GM12878 (cell line): ENCODE measurements around the gene DHX16. TPM values are rescaled to one million over a fixed set of nuclear protein-coding genes. Genes with fewer than 3 reads are reported as not detected.

ENCODE experiments used
- BACH1 ChIP-seq: fragments of 450-650 bp; IDR thresholded peaks from 2 replicates; pipeline ENCODE4 v1.6.1; 2017; ENCODE audit warnings: mild to moderate bottlenecking, borderline replicate concordance
- BHLHE40 ChIP-seq, 2 experiments: fragments of 450-650 bp in 1 of 2; IDR thresholded peaks; 2 replicates each; pipeline ENCODE4 v1.6.1; 2011 to 2017; ENCODE audit warnings: low read depth in 2 of 2, borderline replicate concordance in 1 of 2, improper control_type of control experiment in 1 of 2, low read length in 1 of 2, mild to moderate bottlenecking in 1 of 2
- CREB1 ChIP-seq: IDR thresholded peaks from 2 replicates; pipeline ENCODE4 v1.6.1; 2012; ENCODE audit warnings: low read depth, mild to moderate bottlenecking, inconsistent platforms
- ELK1 ChIP-seq: IDR thresholded peaks from 2 replicates; pipeline ENCODE4 v1.6.1; 2012; ENCODE audit warnings: low read depth, low read length, improper control_type of control experiment
- FOXK2 ChIP-seq: fragments of 450-650 bp; IDR thresholded peaks from 2 replicates; pipeline ENCODE4 v1.6.1; 2017; ENCODE audit warnings: mild to moderate bottlenecking, moderate library complexity
- GABPA ChIP-seq: IDR thresholded peaks from 2 replicates; pipeline ENCODE4 v1.6.1; 2014; ENCODE audit warnings: antibody characterized with exemption, low read depth, mild to moderate bottlenecking, inconsistent platforms
- IKZF2 ChIP-seq, 2 experiments: fragments of 450-650 bp; IDR thresholded peaks; 2 replicates each; pipeline ENCODE4 v1.6.1; 2017; ENCODE audit warnings: mild to moderate bottlenecking in 2 of 2, moderate library complexity in 2 of 2
- KAT2A ChIP-seq: conservative IDR thresholded peaks from 2 replicates; pipeline ENCODE4 v1.6.1; 2011; ENCODE audit warnings: low read depth, low read length; ENCODE audit not compliant: control insufficient read depth
- LARP7 ChIP-seq: fragments of 450-650 bp; IDR thresholded peaks from 2 replicates; pipeline ENCODE4 v1.6.1; 2017; ENCODE audit warnings: mild to moderate bottlenecking
- MTA2 ChIP-seq: fragments of 450-650 bp; IDR thresholded peaks from 2 replicates; pipeline ENCODE4 v1.6.1; 2016; ENCODE audit warnings: low read depth, mild to moderate bottlenecking, moderate library complexity
- MYB ChIP-seq: fragments of 150-350 bp; IDR thresholded peaks from 2 replicates; pipeline ENCODE4 v1.6.1; 2014; ENCODE audit warnings: mild to moderate bottlenecking, low read depth, low read length, borderline replicate concordance
- NR2F1 ChIP-seq: fragments of 450-650 bp; conservative IDR thresholded peaks from 2 replicates; pipeline ENCODE4 v1.6.1; 2017; ENCODE audit warnings: mild to moderate bottlenecking
- NRF1 ChIP-seq: conservative IDR thresholded peaks from 2 replicates; pipeline ENCODE4 v1.6.1; 2011; ENCODE audit warnings: mild to moderate bottlenecking, low read depth, low read length, improper control_type of control experiment
- PBX3 ChIP-seq: IDR thresholded peaks from 2 replicates; pipeline ENCODE4 v1.6.1; 2011; ENCODE audit warnings: mild to moderate bottlenecking, low read depth, low read length, moderate library complexity; ENCODE audit not compliant: insufficient replicate concordance
- PML ChIP-seq: IDR thresholded peaks from 2 replicates; pipeline ENCODE4 v1.6.1; 2012; ENCODE audit warnings: low read length, inconsistent platforms
- RELB ChIP-seq: fragments of 450-650 bp; IDR thresholded peaks from 2 replicates; pipeline ENCODE4 v1.6.1; 2017; ENCODE audit warnings: low read depth, mild to moderate bottlenecking, moderate library complexity
- REST ChIP-seq: IDR thresholded peaks from 2 replicates; pipeline ENCODE4 v1.6.1; 2012; ENCODE audit warnings: mild to moderate bottlenecking, low read depth, low read length
- SMAD5 ChIP-seq: IDR thresholded peaks from 2 replicates; pipeline ENCODE4 v1.6.1; 2016; ENCODE audit warnings: antibody characterized with exemption, low read depth
- SMC3 ChIP-seq: IDR thresholded peaks from 2 replicates; pipeline ENCODE4 v1.6.1; 2011; ENCODE audit warnings: low read length, improper control_type of control experiment, borderline replicate concordance
- YY1 ChIP-seq: IDR thresholded peaks from 2 replicates; pipeline ENCODE4 v1.6.1; 2011; ENCODE audit warnings: low read depth, mild to moderate bottlenecking, low read length
- ZNF622 ChIP-seq: fragments of 450-650 bp; IDR thresholded peaks from 2 replicates; pipeline ENCODE4 v1.6.1; 2017; ENCODE audit warnings: mild to moderate bottlenecking, inconsistent platforms
- polyA plus RNA-seq, 11 experiments: library from polyadenylated mRNA; depleted of rRNA in 4 of 11; unstranded in 6 of 11; stranded (reverse) in 5 of 11; fragments of >200 nt; fragmentation: Nextera tagmentation in 4 of 11; fragmentation: Illumina TruSeq in 1 of 11; extraction: Ambion mirVana in 4 of 11; extraction: Trizol in 1 of 11; gene quantifications; 1 replicate in 1 of 11; 2 replicates in 10 of 11; pipeline versions ENCODE4 v1.2.1 to v1.2.3, GENCODE V29; 2011 to 2016; ENCODE audit warnings: inconsistent platforms in 2 of 11, missing spikeins in 2 of 11, low read depth in 1 of 11
- total RNA-seq, 4 experiments: library from RNA; depleted of rRNA in 3 of 4; stranded (reverse); fragments of >200 nt in 3 of 4; fragmentation: Illumina TruSeq in 1 of 4; extraction: Trizol in 1 of 4; gene quantifications; 2 replicates each; pipeline versions ENCODE4 v1.2.1 to v1.2.3, GENCODE V29; 2013 to 2021

Gene DHX16
- total and polyA plus RNA-seq, 10 of the 15 experiments (the other 5 are each of a cell fraction or from before 2014, with no cell fraction given) = 10.1 to 41.4 (median 38.3) TPM

- TF ChIP-seq REST (no peak), ELK1 (peak; percentile 38), MYB (no peak), ZNF622 (no peak), SMAD5 (peak; percentile 61; the same call in 1 of the 2 replicates), BACH1 (peak; percentile 63), CREB1 (peak; percentile 91), RELB (0 out of 2 replicates have a peak, but pooled peaks have one; percentile 26), KAT2A (no peak), LARP7 (peak; percentile 55; the same call in 1 of the 2 replicates), PML (peak; percentile 72; the same call in 1 of the 2 replicates), YY1 (peak; percentile 74), BHLHE40 (IDR thresholded peaks at IDR 0.05; ENCODE audit: borderline replicate concordance in 1 of 2, low read depth in 2 of 2, low read length in 1 of 2) (peak in 1 of 2 experiments; percentile 35; a peak in 1 of 4 replicates), NRF1 (no peak), IKZF2 (IDR thresholded peaks at IDR 0.05) (peak in 1 of 2 experiments; percentile 39; a peak in 1 of 4 replicates), SMC3 (peak; percentile 29; the same call in 1 of the 2 replicates), PBX3 (no peak), NR2F1 (peak; percentile 95), MTA2 (peak; percentile 51; the same call in 1 of the 2 replicates), GABPA (peak; percentile 85), FOXK2 (peak; percentile 15)
These were observed 46.1 kb downstream of the DHX16 start, which contains the start of gene ATAT1 (continued) for GRCh38 chr6:30626484-30627366.
